H9 (cell line): ENCODE data around the gene XXYLT1. TPM values are rescaled to one million over a fixed set of nuclear protein-coding genes. Genes with fewer than 3 reads are reported as not detected.

ENCODE experiments used
- DNase-seq: peaks from one replicate; pipeline ENCODE4 v3.0.0-alpha.2; 2017
- H2AFZ ChIP-seq: one replicate; pipeline ENCODE4 v1.6.1; 2013; ENCODE audit warnings: mild to moderate bottlenecking, low read length, control low read depth, moderate library complexity
- H2AK5ac ChIP-seq: 2 replicates; pipeline ENCODE4 v1.6.1; 2013; ENCODE audit warnings: low read length, control low read depth, mixed read lengths; ENCODE audit not compliant: insufficient read length
- H2BK120ac ChIP-seq: one replicate; pipeline ENCODE4 v1.6.1; 2013; ENCODE audit warnings: low read depth, mild to moderate bottlenecking, low read length, control low read depth, inconsistent platforms; ENCODE audit not compliant: poor library complexity, severe bottlenecking
- H2BK12ac ChIP-seq: 2 replicates; pipeline ENCODE4 v1.6.1; 2013; ENCODE audit warnings: low read length, control low read depth, mixed read lengths, low read depth; ENCODE audit not compliant: insufficient read length
- H2BK15ac ChIP-seq: 2 replicates; pipeline ENCODE4 v1.6.1; 2013; ENCODE audit warnings: low read depth, low read length, control low read depth
- H2BK20ac ChIP-seq: one replicate; pipeline ENCODE4 v1.6.1; 2013; ENCODE audit warnings: low read depth, mild to moderate bottlenecking, low read length, control low read depth, inconsistent platforms; ENCODE audit not compliant: poor library complexity, severe bottlenecking
- H2BK5ac ChIP-seq: 2 replicates; pipeline ENCODE4 v1.6.1; 2013; ENCODE audit warnings: low read length, control low read depth, mixed read lengths; ENCODE audit not compliant: insufficient read length
- H3K14ac ChIP-seq: 2 replicates; pipeline ENCODE4 v1.6.1; 2013; ENCODE audit warnings: low read length, control low read depth; ENCODE audit not compliant: insufficient read depth
- H3K18ac ChIP-seq: 2 replicates; pipeline ENCODE4 v1.6.1; 2013; ENCODE audit warnings: low read depth, mild to moderate bottlenecking, mixed read lengths, low read length, control low read depth; ENCODE audit not compliant: insufficient read length
- H3K23ac ChIP-seq: 2 replicates; pipeline ENCODE4 v1.6.1; 2013; ENCODE audit warnings: low read length, control low read depth, mixed read lengths, low read depth; ENCODE audit not compliant: insufficient read length
- H3K23me2 ChIP-seq: 2 replicates; pipeline ENCODE4 v1.6.1; 2013; ENCODE audit warnings: low read depth, mild to moderate bottlenecking, mixed read lengths, low read length, control low read depth; ENCODE audit not compliant: insufficient read length, poor library complexity, severe bottlenecking
- H3K27ac ChIP-seq: 2 replicates; pipeline ENCODE4 v1.5.1; 2013; ENCODE audit warnings: low read length, control low read depth, mixed read lengths, low read depth; ENCODE audit not compliant: insufficient read length
- H3K27me3 ChIP-seq: 2 replicates; pipeline ENCODE4 v1.6.1; 2013; ENCODE audit warnings: low read length, control low read depth, inconsistent platforms; ENCODE audit not compliant: insufficient read depth
- H3K4ac ChIP-seq: 2 replicates; pipeline ENCODE4 v1.6.1; 2013; ENCODE audit warnings: low read depth, mild to moderate bottlenecking, control low read depth, inconsistent platforms, low read length, moderate library complexity
- H3K4me1 ChIP-seq: 2 replicates; pipeline ENCODE4 v1.6.1; 2013; ENCODE audit warnings: low read length, control low read depth, inconsistent platforms; ENCODE audit not compliant: insufficient read depth
- H3K4me2 ChIP-seq: 2 replicates; pipeline ENCODE4 v1.6.1; 2013; ENCODE audit warnings: low read length, control low read depth, mixed read lengths; ENCODE audit not compliant: insufficient read length, insufficient read depth
- H3K56ac ChIP-seq: 2 replicates; pipeline ENCODE4 v1.6.1; 2013; ENCODE audit warnings: low read depth, mild to moderate bottlenecking, mixed read lengths, low read length, control low read depth; ENCODE audit not compliant: insufficient read length
- H3K79me1 ChIP-seq: 2 replicates; pipeline ENCODE4 v1.6.1; 2013; ENCODE audit warnings: low read depth, mild to moderate bottlenecking, moderate library complexity, low read length, control low read depth, inconsistent platforms; ENCODE audit not compliant: insufficient read depth, poor library complexity, severe bottlenecking
- H3K79me2 ChIP-seq: 2 replicates; pipeline ENCODE4 v1.6.1; 2013; ENCODE audit warnings: low read length, control low read depth, inconsistent platforms; ENCODE audit not compliant: insufficient read depth
- H3K9ac ChIP-seq: 2 replicates; pipeline ENCODE4 v1.6.1; 2013; ENCODE audit warnings: low read length, control low read depth, mixed read lengths; ENCODE audit not compliant: insufficient read length; ENCODE audit errors: extremely low read depth
- H3K9me3 ChIP-seq: one replicate; pipeline ENCODE4 v1.6.1; 2013; ENCODE audit warnings: low read depth, low read length, inconsistent platforms; ENCODE audit not compliant: control insufficient read depth
- H3T11ph ChIP-seq: one replicate; pipeline ENCODE4 v1.6.1; 2013; ENCODE audit warnings: mild to moderate bottlenecking, low read length, control low read depth, inconsistent platforms
- H4K20me1 ChIP-seq: one replicate; pipeline ENCODE4 v1.6.1; 2013; ENCODE audit not compliant: control insufficient read depth, insufficient read length, insufficient read depth
- H4K5ac ChIP-seq: 2 replicates; pipeline ENCODE4 v1.6.1; 2013; ENCODE audit warnings: low read depth, mild to moderate bottlenecking, mixed read lengths, low read length, control low read depth; ENCODE audit not compliant: insufficient read length
- H4K8ac ChIP-seq: replicated peaks from 2 replicates; pipeline ENCODE4 v1.6.1; 2013; ENCODE audit warnings: low read length, control low read depth, mixed read lengths, low read depth; ENCODE audit not compliant: insufficient read length
- H4K91ac ChIP-seq: 2 replicates; pipeline ENCODE4 v1.6.1; 2013; ENCODE audit warnings: low read depth, mild to moderate bottlenecking, moderate library complexity, mixed read lengths, low read length, control low read depth; ENCODE audit not compliant: insufficient read length
- H3K27ac Mint-ChIP-seq, 3 experiments: 2 replicates in 2 of 3; 3 replicates in 1 of 3; pipeline ENCODE4 v1.8.0; 2020 to 2021; ENCODE audit warnings: mixed read lengths in 3 of 3, mild to moderate bottlenecking in 1 of 3, moderate library complexity in 1 of 3
- H3K27me3 Mint-ChIP-seq: 2 replicates; pipeline ENCODE4 v1.8.0; 2021; ENCODE audit warnings: low read depth, mild to moderate bottlenecking, moderate library complexity, mixed read lengths
- H3K36me3 Mint-ChIP-seq, 3 experiments: 2 replicates in 2 of 3; 3 replicates in 1 of 3; pipeline ENCODE4 v1.8.0; 2020 to 2021; ENCODE audit warnings: low read depth in 3 of 3, mixed read lengths in 3 of 3; ENCODE audit not compliant: insufficient read depth in 1 of 3
- H3K4me1 Mint-ChIP-seq, 2 experiments: 2 replicates each; pipeline ENCODE4 v1.8.0; 2020; ENCODE audit warnings: mixed read lengths in 2 of 2
- H3K4me3 Mint-ChIP-seq, 2 experiments: 2 replicates in 1 of 2; 3 replicates in 1 of 2; pipeline ENCODE4 v1.8.0; 2020 to 2021; ENCODE audit warnings: mild to moderate bottlenecking in 2 of 2, mixed read lengths in 2 of 2, moderate library complexity in 1 of 2
- H3K9me3 Mint-ChIP-seq, 2 experiments: 2 replicates in 1 of 2; 3 replicates in 1 of 2; pipeline ENCODE4 v1.8.0; 2020; ENCODE audit warnings: mild to moderate bottlenecking in 2 of 2, mixed read lengths in 2 of 2, moderate library complexity in 1 of 2
- WGBS: extraction: QIAGEN DNeasy Blood & Tissue Kit; methylation state at CpG from one replicate; pipeline ENCODE4 v1.1.7; 2013; ENCODE audit warnings: missing lambda C conversion rate, low lambda C conversion rate, mixed read lengths; ENCODE audit not compliant: insufficient read length; ENCODE audit errors: extremely low coverage; 5-methylcytosine and 5-hydroxymethylcytosine counted together
- total RNA-seq: library from RNA; stranded (reverse); gene quantifications from 2 replicates; pipeline ENCODE4 v1.2.1, GENCODE V29; 2021
- TF ChIP-seq, protein P1 (sequence below): fragments of 200-600 bp; sonication (generic); conservative IDR thresholded peaks from 3 replicates; pipeline ENCODE4 v1.8.0; 2021; ENCODE audit warnings: antibody characterized with exemption, mild to moderate bottlenecking

The XXYLT1 gene
- total RNA-seq, 1 experiment from 2014 or later, result 22.7 TPM

DNA sequence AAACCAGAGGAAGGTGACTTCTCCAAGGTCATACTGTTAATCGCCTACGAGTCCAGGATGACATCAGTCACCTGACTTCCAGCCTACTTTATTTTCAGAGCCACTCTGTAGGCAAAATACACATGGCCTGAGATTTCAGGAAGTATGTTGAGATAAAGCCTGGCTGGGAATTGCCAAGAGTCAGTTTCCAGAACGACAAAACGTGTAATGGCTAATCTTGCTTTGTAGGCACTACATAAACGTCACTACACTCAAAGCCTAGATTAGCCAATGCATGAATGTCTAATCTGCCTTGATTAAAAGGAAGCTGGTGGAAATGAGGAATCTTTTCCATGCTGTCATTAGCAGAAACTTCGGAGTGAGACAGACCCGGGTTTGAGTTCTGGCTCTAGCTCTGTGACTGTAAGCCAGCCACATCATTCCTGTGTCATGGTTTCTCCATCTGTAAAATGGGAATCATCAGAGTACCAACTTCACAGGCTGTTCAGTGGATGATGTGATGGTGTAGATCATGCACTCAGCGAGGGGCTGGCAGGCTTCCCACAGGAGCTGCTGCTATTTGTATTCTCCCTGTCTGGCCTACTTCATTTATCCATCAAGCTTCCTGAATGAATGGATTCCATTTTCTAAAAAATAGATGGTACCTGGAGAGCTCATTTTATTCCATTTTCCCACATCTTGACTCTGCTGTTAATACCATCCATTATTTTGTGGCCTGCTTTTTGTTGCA is 241.9 kb downstream of the XXYLT1 start:
- Histone ChIP-seq H4K91ac (no peak overlapping the region), H3K4me1 (0 out of 2 replicates have a peak, but pooled peaks cover 5% of the 10 kb centered on the region), H2BK20ac (no peak overlapping the region), H3K56ac (no peak overlapping the region), H3K4ac (no peak overlapping the region), H3K79me1 (no peaks in the 10 kb centered on the region), H3T11ph (no peak overlapping the region), H4K8ac (no peak overlapping the region), H4K5ac (no peak overlapping the region), H2BK5ac (no peak overlapping the region), H3K27ac (no peak overlapping the region), H3K9me3 (no peaks in the 10 kb centered on the region), H4K20me1 (no peaks in the 10 kb centered on the region), H3K79me2 (no peaks in the 10 kb centered on the region), H3K4me2 (no peak overlapping the region), H3K27me3 (no peaks in the 10 kb centered on the region), H2BK15ac (no peak overlapping the region), H2BK120ac (no peak overlapping the region), H3K23ac (no peak overlapping the region), H2AK5ac (no peak overlapping the region), H2AFZ (no peak overlapping the region), H3K9ac (no peak overlapping the region), H2BK12ac (no peak overlapping the region), H3K23me2 (no peaks in the 10 kb centered on the region), H3K18ac (no peak overlapping the region), H3K14ac (no peak overlapping the region)
- Mint-ChIP-seq H3K27ac (no peak overlapping the region), H3K4me1 (peaks cover 26 to 27% of the 10 kb centered on the region in 2 experiments), H3K4me3 (no peak overlapping the region), H3K27me3 (peaks cover 4% of the 10 kb centered on the region), H3K9me3 (peaks cover 2 to 3% of the 10 kb centered on the region in 2 experiments; a peak in 2 of 5 replicates), H3K36me3 (0 out of 7 replicates have a peak, but pooled peaks cover 0 to 4% (median 0%) of the 10 kb centered on the region in 3 experiments)
- no peak for DNase-seq
- TF ChIP-seq, protein P1, sequence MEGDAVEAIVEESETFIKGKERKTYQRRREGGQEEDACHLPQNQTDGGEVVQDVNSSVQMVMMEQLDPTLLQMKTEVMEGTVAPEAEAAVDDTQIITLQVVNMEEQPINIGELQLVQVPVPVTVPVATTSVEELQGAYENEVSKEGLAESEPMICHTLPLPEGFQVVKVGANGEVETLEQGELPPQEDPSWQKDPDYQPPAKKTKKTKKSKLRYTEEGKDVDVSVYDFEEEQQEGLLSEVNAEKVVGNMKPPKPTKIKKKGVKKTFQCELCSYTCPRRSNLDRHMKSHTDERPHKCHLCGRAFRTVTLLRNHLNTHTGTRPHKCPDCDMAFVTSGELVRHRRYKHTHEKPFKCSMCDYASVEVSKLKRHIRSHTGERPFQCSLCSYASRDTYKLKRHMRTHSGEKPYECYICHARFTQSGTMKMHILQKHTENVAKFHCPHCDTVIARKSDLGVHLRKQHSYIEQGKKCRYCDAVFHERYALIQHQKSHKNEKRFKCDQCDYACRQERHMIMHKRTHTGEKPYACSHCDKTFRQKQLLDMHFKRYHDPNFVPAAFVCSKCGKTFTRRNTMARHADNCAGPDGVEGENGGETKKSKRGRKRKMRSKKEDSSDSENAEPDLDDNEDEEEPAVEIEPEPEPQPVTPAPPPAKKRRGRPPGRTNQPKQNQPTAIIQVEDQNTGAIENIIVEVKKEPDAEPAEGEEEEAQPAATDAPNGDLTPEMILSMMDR, result no peak
- no CpG with 5 or more reads among the region's 8 CpGs for WGBS
